GM20000 (cell line): ENCODE results near the gene MICAL1.

Source experiments
- DNase-seq: peaks from one replicate; pipeline ENCODE4 v3.0.0; 2012; ENCODE audit warnings: low spot score
- CTCF ChIP-seq: IDR thresholded peaks from 2 replicates; pipeline ENCODE4 v1.5.1; 2012; ENCODE audit warnings: mild to moderate bottlenecking, control low read depth; ENCODE audit errors: extremely low read depth, missing control alignments

MICAL1 gene

GRCh38 chr6:109474995-109475394, 19.4 kb upstream of the MICAL1 start:
- no peak for DNase-seq
- TF ChIP-seq CTCF = no peak

- no peak for TF ChIP-seq CTCF
- DNase-seq = no peak
Observed at GRCh38 chr6:109473120-109473519, 17.5 kb upstream of the MICAL1 start.

GRCh38 chr6:109472132-109472995, 16.8 kb upstream of the MICAL1 start:
- no peak for DNase-seq
- TF ChIP-seq CTCF = no peak

- no peak for TF ChIP-seq CTCF
Observed at GRCh38 chr6:109471105-109471810, 15.7 kb upstream of the MICAL1 start.

GRCh38 chr6:109469591-109470189, 14.1 kb upstream of the MICAL1 start:
- no peak for TF ChIP-seq CTCF
- DNase-seq = no peak

More at GRCh38 chr6:109471105-109471810, 15.7 kb upstream of the MICAL1 start:
- no peak for DNase-seq

GRCh38 chr6:109467696-109468095, 12.1 kb upstream of the MICAL1 start:
- TF ChIP-seq CTCF = no peak
- DNase-seq = no peak
